Measurements from ENCODE around the gene EPHA5. TPM values are rescaled to one million over a fixed set of nuclear protein-coding genes. Genes with fewer than 3 reads are reported as not detected.

EPHA5 gene
- total RNA-seq, 1 donor: 0.72 TPM

- Histone ChIP-seq H3K79me2 (ENCODE audit: insufficient read depth, low read length) (peaks cover 19% of the 10 kb centered on the region), H3K9me3 (ENCODE audit: low read depth, low read length) (no peaks in the 10 kb centered on the region), H3K4me2 (ENCODE audit: insufficient read depth, low read length) (peak overlapping the region; percentile 93), H3K36me3 (ENCODE audit: insufficient read depth, low read length) (no peaks in the 10 kb centered on the region), H4K20me1 (ENCODE audit: insufficient read depth, low read length) (no peaks in the 10 kb centered on the region), H3K4me1 (ENCODE audit: insufficient read depth, low read length) (peaks cover 22% of the 10 kb centered on the region), H2AFZ (ENCODE audit: low read length) (no peak overlapping the region), H3K4me3 (ENCODE audit: insufficient read depth, low read length) (no peak overlapping the region), H3K27me3 (ENCODE audit: insufficient read depth, low read length) (peaks cover 20% of the 10 kb centered on the region), H3K27ac (ENCODE audit: low read depth, low read length) (no peak overlapping the region)
- DNase-seq (ENCODE audit: insufficient read length, low spot score, missing footprints): no peak
- TF ChIP-seq CTCF (IDR thresholded peaks at IDR 0.05; ENCODE audit: extremely low read depth, low read depth, low read length): no peak
These were observed 1.1 kb upstream of the EPHA5 start for GRCh38 chr4:65671372-65671771.

DNA sequence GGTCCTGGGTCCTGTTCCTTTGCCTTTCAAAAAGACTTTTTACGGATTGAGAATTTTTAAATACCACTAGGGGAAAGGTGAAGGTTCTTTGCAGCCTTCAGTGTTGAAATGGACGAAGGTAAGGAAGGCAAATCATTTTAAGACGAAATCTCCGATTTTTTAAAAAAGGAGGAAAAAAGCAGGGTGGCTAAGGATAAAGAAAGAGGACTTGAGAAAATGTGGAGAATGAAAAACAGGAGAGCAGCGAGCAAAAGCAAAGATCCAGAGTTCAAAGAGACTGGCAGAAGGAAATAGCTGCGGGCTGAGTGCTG lies 314 bp downstream of the EPHA5 start:
- H2AFZ ChIP-seq (ENCODE audit: low read length): peak overlapping the region; percentile 96
- no peak for TF ChIP-seq CTCF (IDR thresholded peaks at IDR 0.05; ENCODE audit: extremely low read depth, low read depth, low read length)
- H4K20me1 ChIP-seq (ENCODE audit: insufficient read depth, low read length): no peaks in the 10 kb centered on the region
- no peak for DNase-seq (ENCODE audit: insufficient read length, low spot score, missing footprints)
- H3K36me3 ChIP-seq (ENCODE audit: insufficient read depth, low read length): no peaks in the 10 kb centered on the region
- peaks cover 26% of the 10 kb centered on the region for H3K79me2 ChIP-seq (ENCODE audit: insufficient read depth, low read length)
- H3K27me3 ChIP-seq (ENCODE audit: insufficient read depth, low read length): peaks cover 20% of the 10 kb centered on the region
- peak overlapping the region; percentile 93 for H3K4me2 ChIP-seq (ENCODE audit: insufficient read depth, low read length)
- peak overlapping the region; percentile 64 for H3K27ac ChIP-seq (ENCODE audit: low read depth, low read length)
- H3K9me3 ChIP-seq (ENCODE audit: low read depth, low read length): no peaks in the 10 kb centered on the region
- H3K4me3 ChIP-seq (ENCODE audit: insufficient read depth, low read length): peak overlapping the region; percentile 83
- peaks cover 22% of the 10 kb centered on the region for H3K4me1 ChIP-seq (ENCODE audit: insufficient read depth, low read length)

GRCh38 chr4:65669111-65670019 lies 924 bp downstream of the EPHA5 start:
- Histone ChIP-seq H4K20me1 (ENCODE audit: insufficient read depth, low read length) (no peaks in the 10 kb centered on the region), H2AFZ (ENCODE audit: low read length) (peak overlapping the region; percentile 96)

More at GRCh38 chr4:65669111-65670019, 924 bp downstream of the EPHA5 start:
- Histone ChIP-seq H3K36me3 (ENCODE audit: insufficient read depth, low read length) (no peaks in the 10 kb centered on the region), H3K79me2 (ENCODE audit: insufficient read depth, low read length) (peaks cover 26% of the 10 kb centered on the region), H3K9me3 (ENCODE audit: low read depth, low read length) (no peaks in the 10 kb centered on the region), H3K27me3 (ENCODE audit: insufficient read depth, low read length) (peaks cover 20% of the 10 kb centered on the region), H3K4me3 (ENCODE audit: insufficient read depth, low read length) (peak overlapping the region; percentile 83), H3K4me1 (ENCODE audit: insufficient read depth, low read length) (peaks cover 22% of the 10 kb centered on the region), H3K27ac (ENCODE audit: low read depth, low read length) (peak overlapping the region; percentile 64), H3K4me2 (ENCODE audit: insufficient read depth, low read length) (peak overlapping the region; percentile 93)
- peak; percentile 84 for DNase-seq (ENCODE audit: insufficient read length, low spot score, missing footprints)
- TF ChIP-seq CTCF (IDR thresholded peaks at IDR 0.05; ENCODE audit: extremely low read depth, low read depth, low read length): no peak
